Heart left ventricle (tissue), 16 donors: ENCODE results near the gene LPCAT1. TPM values are rescaled to one million over a fixed set of nuclear protein-coding genes. Genes with fewer than 3 reads are reported as not detected.

Experiments used
- ATAC-seq, 4 donors: fragments of 200-7000 bp; cut with Tn5 transposase; one replicate each; pipeline ENCODE4 v1.9.1; 2020 to 2022; ENCODE audit warnings: moderate library complexity in 4 of 4, mild to moderate bottlenecking in 3 of 4, moderate number of reproducible peaks in 1 of 4
- DNase-seq, 5 donors: peaks; one replicate each; pipeline ENCODE4 v3.0.0-alpha.2; 2020
- H3K27ac ChIP-seq, 12 donors: fragments of 200-600 bp; sonication (generic) in 4 of 12; one replicate each; pipeline versions ENCODE4 v1.5.0 to v1.8.0; 2016 to 2022; ENCODE audit warnings: mild to moderate bottlenecking in 2 of 12
- H3K27me3 ChIP-seq, 9 donors: fragments of 200-600 bp; sonication (generic) in 2 of 9; one replicate each; pipeline versions ENCODE4 v1.5.1 to v1.8.0; 2016 to 2022; ENCODE audit warnings: mild to moderate bottlenecking in 3 of 9
- H3K36me3 ChIP-seq, 9 donors: fragments of 200-600 bp; sonication (generic) in 2 of 9; one replicate each; pipeline versions ENCODE4 v1.5.0 to v1.8.0; 2018 to 2022; ENCODE audit warnings: mild to moderate bottlenecking in 2 of 9
- H3K4me1 ChIP-seq, 12 donors: fragments of 200-600 bp; sonication (generic) in 4 of 12; one replicate each; pipeline versions ENCODE4 v1.5.0 to v1.8.0; 2016 to 2022; ENCODE audit warnings: mild to moderate bottlenecking in 3 of 12
- H3K4me3 ChIP-seq, 12 donors: fragments of 200-600 bp; sonication (generic) in 4 of 12; one replicate each; pipeline versions ENCODE4 v1.5.0 to v1.8.0; 2017 to 2022; ENCODE audit warnings: mild to moderate bottlenecking in 9 of 12, moderate library complexity in 4 of 12
- H3K9me3 ChIP-seq, 12 donors: fragments of 200-600 bp; sonication (generic) in 4 of 12; one replicate each; pipeline versions ENCODE4 v1.5.0 to v1.8.0; 2016 to 2022; ENCODE audit warnings: mild to moderate bottlenecking in 1 of 12
- CTCF ChIP-seq, 12 donors: fragments of 200-600 bp; sonication (generic) in 4 of 12; IDR thresholded peaks; one replicate each; pipeline versions ENCODE4 v1.5.0 to v1.8.0; 2018 to 2022; ENCODE audit warnings: antibody characterized with exemption in 12 of 12, mild to moderate bottlenecking in 5 of 12
- POLR2A ChIP-seq, 2 donors: fragments of 450-650 bp; IDR thresholded peaks; one replicate each; pipeline ENCODE4 v1.6.1; 2017; ENCODE audit warnings: antibody characterized with exemption in 2 of 2, mild to moderate bottlenecking in 2 of 2, moderate library complexity in 2 of 2
- WGBS, 4 donors: extraction: QIAGEN DNeasy Blood & Tissue Kit in 2 of 4; methylation state at CpG; one replicate each; pipeline versions ENCODE4 v1.1.5 to v1.1.7; 2013 to 2018; 5-methylcytosine and 5-hydroxymethylcytosine counted together
- intact Hi-C, 10 donors: fragments of 100-400 bp; cut with DNase I; formaldehyde crosslinking; loops; one replicate each; pipeline versions ENCODE4 v1.11.1 to v1.14.2; 2022
- polyA plus RNA-seq, 2 donors: library from polyadenylated mRNA; stranded (reverse); fragments of 200-250 nt; gene quantifications; one replicate each; pipeline ENCODE4 v1.2.3, GENCODE V29; 2013
- total RNA-seq, 9 donors: library from RNA; depleted of rRNA in 2 of 9; stranded (reverse); fragments of >200 nt in 2 of 9; fragmentation: NEBNext Ultra II Directional in 3 of 9; extraction: Animal tissue kit (Norgen Biotek cat#: 25700) in 3 of 9; gene quantifications; one replicate each; pipeline versions ENCODE4 v1.1.0 to v1.2.4, GENCODE V29; 2016 to 2023
- donor health status: ischemic (EF 13 %, LVEDD 7.1; RV severe dilation, severe dysfunction).
- donor health status: healthy with polysubstance abuse.
- donor health status: DM: no; HTN: yes; CAD: no.
- donor health status: DM: no; HTN: no; CAD: no.
- donor health status: ischemic (EF 25% LVEDD 6.9; RV normal size, moderate dysfunction).
- donor health status: ischemic (EF 25% LVEDD 5.7; RV mildly dilated, moderate dysfunction).
- donor health status: healthy.
- donor health status: DM: yes; HTN: yes; CAD: no.
- donor health status: ischemic (EF 35%, LVEDD 5.7; RV mildly dilated, moderate dysfunction).
- donor health status: nonischemic (EF 11% LVEDD 7.7; RV severe dilation, severe dysfunction).
- donor health status: DM: yes; HTN: yes; CAD: no.
- donor health status: PGD.
- donor health status: ischemic (EF 29% LVEDD 5.4; RV normal size, mild dysfunction).
- donor health status: nonischemic (EF 23%, LVEDD 6.1; RV moderate dilation, normal function).

LPCAT1 gene
- total and polyA plus RNA-seq, 11 donors = 8.2 to 30.6 (median 9.9) TPM

GRCh38 chr5:1483064-1483463, 40.7 kb downstream of the LPCAT1 start:
- Histone ChIP-seq H3K9me3 (no peaks in the 10 kb centered on the region), H3K27me3 (no peaks in the 10 kb centered on the region), H3K4me1 (peaks cover 0 to 38% (median 0%) of the 10 kb centered on the region in 12 donors), H3K4me3 (no peak overlapping the region), H3K36me3 (peaks cover 0 to 55% (median 31%) of the 10 kb centered on the region in 9 donors), H3K27ac (no peak overlapping the region)
- ATAC-seq (no peak), DNase-seq (peak in 1 of 5 donors; percentile 39)
- intact Hi-C loops = loop anchor here in 3 of 10 donors (5.0 to 10.0 kb wide), 2 partner anchors 159 to 162 kb away; no protein-coding TSS in a partner anchor
- TF ChIP-seq POLR2A (IDR thresholded peaks at IDR 0.05) = no peak
- no peak for TF ChIP-seq CTCF (IDR thresholded peaks at IDR 0.05)
- WGBS, 4 donors = 92 to 96% (median 94%) methylated on average over 12 to 13 of the region's 13 CpGs

GRCh38 chr5:1481959-1482331, 41.8 kb downstream of the LPCAT1 start:
- H3K36me3 ChIP-seq = peaks cover 0 to 49% (median 25%) of the 10 kb centered on the region in 9 donors
- 92 to 95% (median 94%) methylated on average over 12 of the region's 12 CpGs for WGBS, 4 donors
- intact Hi-C loops = loop anchor here in 3 of 10 donors (5.0 to 10.0 kb wide), 2 partner anchors 160 to 163 kb away; no protein-coding TSS in a partner anchor
- ATAC-seq = no peak
- no peaks in the 10 kb centered on the region for H3K9me3 ChIP-seq
- peak overlapping the region in 1 of 12 donors; percentile 58 for H3K27ac ChIP-seq
- peak in 1 of 5 donors; percentile 30 for DNase-seq
- TF ChIP-seq POLR2A (IDR thresholded peaks at IDR 0.05) = no peak
- no peak for TF ChIP-seq CTCF (IDR thresholded peaks at IDR 0.05)
- no peaks in the 10 kb centered on the region for H3K27me3 ChIP-seq
- no peak overlapping the region for H3K4me3 ChIP-seq
- peaks cover 0 to 43% (median 0%) of the 10 kb centered on the region in 12 donors for H3K4me1 ChIP-seq

DNA sequence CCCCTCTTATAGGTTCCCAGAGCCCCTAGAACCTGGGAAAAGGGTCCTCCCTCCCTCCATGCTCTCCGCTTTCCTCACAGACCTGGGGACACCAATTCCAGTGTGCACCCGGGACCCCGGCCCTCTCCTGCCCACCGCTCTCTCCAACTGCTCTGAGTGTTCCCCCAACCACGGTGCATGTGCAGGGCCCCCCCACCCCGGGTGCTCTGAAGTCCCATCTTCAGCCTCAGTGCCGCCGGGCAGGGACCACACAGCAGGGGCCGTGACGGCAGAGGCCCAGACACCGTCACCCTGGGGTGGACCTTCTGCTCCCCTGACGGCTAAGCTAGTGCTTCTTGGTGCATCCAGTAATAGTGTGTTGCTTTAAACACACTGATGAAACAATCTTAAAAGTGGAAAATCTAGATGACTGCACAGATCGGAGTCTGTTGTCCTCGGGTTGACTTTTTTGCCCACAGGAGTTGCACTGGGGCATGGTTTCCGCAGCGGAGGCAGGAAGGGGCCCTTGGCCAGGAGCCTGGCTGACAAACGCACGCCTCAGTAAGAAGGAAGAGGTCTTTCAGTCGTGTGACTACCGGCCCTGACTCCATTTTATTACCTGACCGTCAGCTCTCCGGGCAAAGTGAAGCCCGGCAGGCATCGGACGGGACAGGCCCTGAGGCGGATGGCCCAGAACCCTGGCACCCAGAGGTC, 42.3 kb downstream of the LPCAT1 start:
- H3K27me3 ChIP-seq = no peaks in the 10 kb centered on the region
- ATAC-seq (no peak), DNase-seq (peak in 2 of 5 donors; percentile 15 to 65)
- H3K9me3 ChIP-seq = no peaks in the 10 kb centered on the region
- TF ChIP-seq CTCF (IDR thresholded peaks at IDR 0.05) (no peak), POLR2A (IDR thresholded peaks at IDR 0.05) (no peak)
- 91 to 93% (median 91%) methylated on average over 25 to 26 of the region's 26 CpGs for WGBS, 4 donors
- peaks cover 0 to 48% (median 23%) of the 10 kb centered on the region in 9 donors for H3K36me3 ChIP-seq
- peaks cover 0 to 46% (median 0%) of the 10 kb centered on the region in 12 donors for H3K4me1 ChIP-seq
- H3K27ac ChIP-seq = peak overlapping the region in 1 of 12 donors; percentile 58
- intact Hi-C loops = loop anchor here in 3 of 10 donors (5.0 to 10.0 kb wide), 2 partner anchors 161 to 163 kb away; no protein-coding TSS in a partner anchor
- no peak overlapping the region for H3K4me3 ChIP-seq

DNA sequence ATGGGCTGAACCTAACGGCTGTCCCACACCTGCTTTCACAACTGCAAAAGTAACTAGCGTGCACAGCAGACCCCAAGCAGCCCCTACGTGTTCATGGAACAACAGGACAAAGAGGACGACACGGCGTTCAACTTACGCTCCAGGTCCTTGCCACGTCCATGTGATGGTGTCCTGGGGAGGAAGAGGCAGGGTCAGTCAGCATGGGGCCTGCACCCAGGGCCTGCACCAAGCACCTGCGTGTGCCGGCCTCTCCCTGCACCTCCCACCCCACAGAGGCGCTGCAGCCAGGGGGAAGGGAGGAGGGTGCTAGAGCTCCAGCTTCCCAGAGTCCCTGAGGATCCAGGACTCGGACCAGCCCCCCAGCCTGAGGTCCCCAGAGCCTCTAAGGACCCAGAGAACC, 43.0 kb downstream of the LPCAT1 start:
- intact Hi-C loops = loop anchor here in 3 of 10 donors (5.0 to 10.0 kb wide), 2 partner anchors 161 to 164 kb away; no protein-coding TSS in a partner anchor
- ATAC-seq (no peak), DNase-seq (peak in 1 of 5 donors; percentile 48)
- Histone ChIP-seq H3K9me3 (no peaks in the 10 kb centered on the region), H3K4me1 (peaks cover 0 to 46% (median 0%) of the 10 kb centered on the region in 12 donors), H3K27me3 (no peaks in the 10 kb centered on the region), H3K4me3 (no peak overlapping the region), H3K36me3 (peaks cover 0 to 48% (median 23%) of the 10 kb centered on the region in 9 donors), H3K27ac (peak overlapping the region in 1 of 12 donors; percentile 84)
- WGBS, 4 donors = 89 to 91% (median 90%) methylated on average over 10 to 12 of the region's 12 CpGs
- TF ChIP-seq CTCF (IDR thresholded peaks at IDR 0.05) = no peak
- TF ChIP-seq POLR2A (IDR thresholded peaks at IDR 0.05) = no peak
